HG02938 (cell line): ENCODE results near the gene GJA10.

Experiments
- ATAC-seq: cut with Tn5 transposase; IDR thresholded peaks from one replicate; pipeline ENCODE4 v1.9.1; 2021; ENCODE audit warnings: mild to moderate bottlenecking, moderate library complexity; ENCODE audit not compliant: unreplicated experiment

The GJA10 gene

DNA sequence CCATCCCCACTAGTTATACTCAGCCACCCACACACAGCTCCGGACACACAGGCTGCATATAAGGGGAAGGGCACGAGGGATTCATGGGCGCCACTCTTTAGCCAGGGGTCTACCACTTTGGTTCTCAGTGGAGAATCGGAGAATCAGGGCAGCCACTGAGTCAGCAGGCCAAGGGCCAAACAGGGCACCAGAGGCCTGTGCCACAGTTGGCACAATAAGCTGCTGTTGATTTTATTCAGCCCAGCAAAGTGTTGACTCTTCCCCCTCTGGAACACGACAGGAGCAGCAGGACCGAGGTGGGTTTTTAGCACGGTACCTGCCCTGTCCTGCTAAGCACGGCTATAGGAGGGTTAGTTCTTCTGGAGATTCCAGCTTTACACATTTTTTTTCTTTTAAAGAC is 48.3 kb downstream of the GJA10 start:
- ATAC-seq = no peak

- ATAC-seq = no peak
Observed at GRCh38 chr6:89944181-89944755, 50.0 kb downstream of the GJA10 start.

- no peak for ATAC-seq
Observed at GRCh38 chr6:89944826-89945407, 50.6 kb downstream of the GJA10 start.
